ENCODE measurements around the gene AHCYL2. TPM values are rescaled to one million over a fixed set of nuclear protein-coding genes. Genes with fewer than 3 reads are reported as not detected.

The AHCYL2 gene
- total and polyA plus RNA-seq, 2 experiments from 2014 or later = 7.8 to 29.4 TPM

- Histone ChIP-seq H3K4me1 (ENCODE audit: insufficient read depth) (peaks cover 16% of the 10 kb centered on the region), H3K27me3 (ENCODE audit: insufficient read depth) (peaks cover 20% of the 10 kb centered on the region), H3K4me3 (no peak overlapping the region), H4K20me1 (replicated peaks; ENCODE audit: insufficient read depth) (peaks cover 21% of the 10 kb centered on the region), H3K27ac (ENCODE audit: low read depth) (no peak overlapping the region), H3K4me2 (no peak overlapping the region), H3K79me2 (replicated peaks; ENCODE audit: insufficient read depth) (peaks cover 13% of the 10 kb centered on the region; the same call in 1 of the 2 replicates), H3F3A (replicated peaks; ENCODE audit: low read depth) (peaks cover 7% of the 10 kb centered on the region; the same call in 1 of the 2 replicates), H2AFZ (no peak overlapping the region), H3K36me3 (ENCODE audit: insufficient read depth) (peaks cover 4% of the 10 kb centered on the region; the same call in 1 of the 2 replicates), H3K9me2 (ENCODE audit: insufficient read depth) (no peaks in the 10 kb centered on the region)
- TF ChIP-seq CTCF (conservative IDR thresholded peaks at IDR 0.05; ENCODE audit: low read depth in 2 of 2) (no peak), ZNF331 (CRISPR knock-in tag; IDR thresholded peaks at IDR 0.05; ENCODE audit: low read depth) (no peak), POLR2AphosphoS5 (IDR thresholded peaks at IDR 0.05; ENCODE audit: low read depth) (no peak), EZH2 (IDR thresholded peaks at IDR 0.05; ENCODE audit: low read depth, unreplicated experiment) (no peak), CREB1 (CRISPR knock-in tag; IDR thresholded peaks at IDR 0.05; ENCODE audit: low read depth) (no peak), STAT1 (IDR thresholded peaks at IDR 0.05; ENCODE audit: unreplicated experiment) (no peak), NANOG (IDR thresholded peaks at IDR 0.05; ENCODE audit: borderline replicate concordance) (no peak)
- TF ChIP-seq, protein P1, sequence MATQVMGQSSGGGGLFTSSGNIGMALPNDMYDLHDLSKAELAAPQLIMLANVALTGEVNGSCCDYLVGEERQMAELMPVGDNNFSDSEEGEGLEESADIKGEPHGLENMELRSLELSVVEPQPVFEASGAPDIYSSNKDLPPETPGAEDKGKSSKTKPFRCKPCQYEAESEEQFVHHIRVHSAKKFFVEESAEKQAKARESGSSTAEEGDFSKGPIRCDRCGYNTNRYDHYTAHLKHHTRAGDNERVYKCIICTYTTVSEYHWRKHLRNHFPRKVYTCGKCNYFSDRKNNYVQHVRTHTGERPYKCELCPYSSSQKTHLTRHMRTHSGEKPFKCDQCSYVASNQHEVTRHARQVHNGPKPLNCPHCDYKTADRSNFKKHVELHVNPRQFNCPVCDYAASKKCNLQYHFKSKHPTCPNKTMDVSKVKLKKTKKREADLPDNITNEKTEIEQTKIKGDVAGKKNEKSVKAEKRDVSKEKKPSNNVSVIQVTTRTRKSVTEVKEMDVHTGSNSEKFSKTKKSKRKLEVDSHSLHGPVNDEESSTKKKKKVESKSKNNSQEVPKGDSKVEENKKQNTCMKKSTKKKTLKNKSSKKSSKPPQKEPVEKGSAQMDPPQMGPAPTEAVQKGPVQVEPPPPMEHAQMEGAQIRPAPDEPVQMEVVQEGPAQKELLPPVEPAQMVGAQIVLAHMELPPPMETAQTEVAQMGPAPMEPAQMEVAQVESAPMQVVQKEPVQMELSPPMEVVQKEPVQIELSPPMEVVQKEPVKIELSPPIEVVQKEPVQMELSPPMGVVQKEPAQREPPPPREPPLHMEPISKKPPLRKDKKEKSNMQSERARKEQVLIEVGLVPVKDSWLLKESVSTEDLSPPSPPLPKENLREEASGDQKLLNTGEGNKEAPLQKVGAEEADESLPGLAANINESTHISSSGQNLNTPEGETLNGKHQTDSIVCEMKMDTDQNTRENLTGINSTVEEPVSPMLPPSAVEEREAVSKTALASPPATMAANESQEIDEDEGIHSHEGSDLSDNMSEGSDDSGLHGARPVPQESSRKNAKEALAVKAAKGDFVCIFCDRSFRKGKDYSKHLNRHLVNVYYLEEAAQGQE (IDR thresholded peaks at IDR 0.05; ENCODE audit: unreplicated experiment) = no peak
- Mint-ChIP-seq H3K9me3 (no peaks in the 10 kb centered on the region), H3K4me3 (peak overlapping the region; percentile 6; the same call in 1 of the 3 replicates), H3K27ac (no peak overlapping the region), H3K27me3 (ENCODE audit: insufficient read depth, low read depth, poor library complexity) (peaks cover 9% of the 10 kb centered on the region), H3K36me3 (ENCODE audit: low read depth) (peaks cover 6% of the 10 kb centered on the region), H3K4me1 (peaks cover 26% of the 10 kb centered on the region)
- ATAC-seq (no peak), DNase-seq (ENCODE audit: low spot score) (no peak)
Observed at GRCh38 chr7:129436335-129436923, 211.6 kb downstream of the AHCYL2 start.

DNA sequence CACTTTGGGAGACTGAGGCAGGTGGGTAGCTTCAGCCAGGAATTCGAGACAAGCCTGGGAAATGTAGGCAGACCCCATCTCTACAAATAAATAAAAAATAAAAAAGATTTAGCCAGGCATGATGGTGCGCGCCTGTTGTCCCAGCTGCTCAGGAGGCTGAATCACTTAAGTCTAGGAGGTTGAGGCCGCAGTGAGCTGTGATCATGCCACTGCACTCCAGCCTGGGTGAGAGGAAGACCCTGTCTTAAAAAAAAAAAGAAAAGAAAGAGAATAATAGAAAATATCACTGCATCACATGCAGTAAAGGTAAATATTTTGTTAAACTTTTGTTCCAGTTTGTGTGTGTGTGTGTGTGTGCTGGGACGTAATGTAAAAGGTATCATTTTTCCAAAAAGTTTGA, 212.4 kb downstream of the AHCYL2 start:
- Mint-ChIP-seq H3K9me3 (no peaks in the 10 kb centered on the region), H3K4me3 (no peak overlapping the region), H3K4me1 (peaks cover 21% of the 10 kb centered on the region), H3K27me3 (ENCODE audit: insufficient read depth, low read depth, poor library complexity) (peaks cover 8% of the 10 kb centered on the region), H3K36me3 (ENCODE audit: low read depth) (peaks cover 6% of the 10 kb centered on the region), H3K27ac (no peak overlapping the region)
- DNase-seq (ENCODE audit: low spot score) (no peak), ATAC-seq (no peak)
- H3K4me2 ChIP-seq = no peak overlapping the region
- H3K79me2 ChIP-seq (replicated peaks; ENCODE audit: insufficient read depth) = peaks cover 13% of the 10 kb centered on the region; the same call in 1 of the 2 replicates
- peaks cover 20% of the 10 kb centered on the region for H3K27me3 ChIP-seq (ENCODE audit: insufficient read depth)
- H2AFZ ChIP-seq = no peak overlapping the region
- peaks cover 7% of the 10 kb centered on the region; the same call in 1 of the 2 replicates for H3F3A ChIP-seq (replicated peaks; ENCODE audit: low read depth)
- H3K9me2 ChIP-seq (ENCODE audit: insufficient read depth) = no peaks in the 10 kb centered on the region
- peaks cover 16% of the 10 kb centered on the region for H3K4me1 ChIP-seq (ENCODE audit: insufficient read depth)
- H3K36me3 ChIP-seq (ENCODE audit: insufficient read depth) = peaks cover 4% of the 10 kb centered on the region; the same call in 1 of the 2 replicates
- no peak overlapping the region for H3K27ac ChIP-seq (ENCODE audit: low read depth)
- H4K20me1 ChIP-seq (replicated peaks; ENCODE audit: insufficient read depth) = peaks cover 22% of the 10 kb centered on the region
- H3K4me3 ChIP-seq = no peak overlapping the region
- TF ChIP-seq JUNB (IDR thresholded peaks at IDR 0.05; ENCODE audit: unreplicated experiment) (no peak), NANOG (IDR thresholded peaks at IDR 0.05; ENCODE audit: borderline replicate concordance) (no peak), EZH2 (IDR thresholded peaks at IDR 0.05; ENCODE audit: low read depth, unreplicated experiment) (no peak), EZH2phosphoT487 (IDR thresholded peaks at IDR 0.05; ENCODE audit: unreplicated experiment) (no peak), POLR2AphosphoS5 (IDR thresholded peaks at IDR 0.05; ENCODE audit: low read depth) (no peak), STAT1 (IDR thresholded peaks at IDR 0.05; ENCODE audit: unreplicated experiment) (no peak), ZNF331 (CRISPR knock-in tag; IDR thresholded peaks at IDR 0.05; ENCODE audit: low read depth) (no peak), ZNF114 (CRISPR knock-in tag; IDR thresholded peaks at IDR 0.05) (no peak), CREB1 (CRISPR knock-in tag; IDR thresholded peaks at IDR 0.05; ENCODE audit: low read depth) (no peak)
- TF ChIP-seq, protein P2, sequence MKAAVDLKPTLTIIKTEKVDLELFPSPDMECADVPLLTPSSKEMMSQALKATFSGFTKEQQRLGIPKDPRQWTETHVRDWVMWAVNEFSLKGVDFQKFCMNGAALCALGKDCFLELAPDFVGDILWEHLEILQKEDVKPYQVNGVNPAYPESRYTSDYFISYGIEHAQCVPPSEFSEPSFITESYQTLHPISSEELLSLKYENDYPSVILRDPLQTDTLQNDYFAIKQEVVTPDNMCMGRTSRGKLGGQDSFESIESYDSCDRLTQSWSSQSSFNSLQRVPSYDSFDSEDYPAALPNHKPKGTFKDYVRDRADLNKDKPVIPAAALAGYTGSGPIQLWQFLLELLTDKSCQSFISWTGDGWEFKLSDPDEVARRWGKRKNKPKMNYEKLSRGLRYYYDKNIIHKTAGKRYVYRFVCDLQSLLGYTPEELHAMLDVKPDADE (IDR thresholded peaks at IDR 0.05) = no peak

Measured in GM23338 (cell line).